Tibial nerve (tissue), 4 donors: ENCODE measurements around the gene LGSN.
"Not testable (repeated sequence)": the region's sequence is repeated elsewhere in the genome, so short reads cannot be mapped to it uniquely, and the experiment has no call there.

Experiments
- CTCF ChIP-seq, 5 experiments: fragments of 200-600 bp in 3 of 5; fragments of 450-650 bp in 2 of 5; sonication (generic) in 3 of 5; IDR thresholded peaks; one replicate each; pipeline ENCODE4 v1.5.1; 2016 to 2019; ENCODE audit warnings: antibody characterized with exemption in 5 of 5, mild to moderate bottlenecking in 3 of 5, moderate library complexity in 2 of 5
- EP300 ChIP-seq, 2 donors: sonication (generic); formaldehyde crosslinking; IDR thresholded peaks; one replicate each; pipeline ENCODE4 v1.6.1; 2017; ENCODE audit warnings: antibody characterized with exemption in 2 of 2, mild to moderate bottlenecking in 1 of 2
- POLR2A ChIP-seq, 2 donors: fragments of 450-650 bp; IDR thresholded peaks; one replicate each; pipeline ENCODE4 v1.6.1; 2017; ENCODE audit warnings: antibody characterized with exemption in 2 of 2, mild to moderate bottlenecking in 2 of 2, moderate library complexity in 2 of 2

- not testable (repeated sequence) for TF ChIP-seq CTCF, POLR2A, EP300 (IDR thresholded peaks at IDR 0.05)
Observed at GRCh38 chr6:63362500-63363120, 42.8 kb upstream of the LGSN start.
